ENCODE measurements around the gene VCAN.

VCAN gene

GRCh38 chr5:83467371-83468035 lies 4.0 kb upstream of the VCAN start:
- DNase-seq (ENCODE audit: low read depth in 2 of 3, low spot score in 2 of 3): no peak

- DNase-seq (ENCODE audit: low read depth in 2 of 3, low spot score in 2 of 3): no peak
These were observed 2.5 kb upstream of the VCAN start for GRCh38 chr5:83469075-83469474.

- no peak for DNase-seq (ENCODE audit: low read depth in 2 of 3, low spot score in 2 of 3)
These were observed 779 bp upstream of the VCAN start for GRCh38 chr5:83470526-83471404.

- DNase-seq (ENCODE audit: low read depth in 2 of 3, low spot score in 2 of 3): no peak
These were observed 616 bp downstream of the VCAN start for GRCh38 chr5:83472213-83472507.

GRCh38 chr5:83472508-83473345 lies 1.2 kb downstream of the VCAN start:
- peak in 1 of 3 experiments; percentile 1 for DNase-seq (ENCODE audit: low read depth in 2 of 3, low spot score in 2 of 3)

GRCh38 chr5:83473346-83474160 lies 2.0 kb downstream of the VCAN start:
- DNase-seq (ENCODE audit: low read depth in 2 of 3, low spot score in 2 of 3): peak in 1 of 3 experiments; percentile 51

GRCh38 chr5:83474161-83474796 lies 2.7 kb downstream of the VCAN start:
- DNase-seq (ENCODE audit: low read depth in 2 of 3, low spot score in 2 of 3): peak in 1 of 3 experiments; percentile 5

GRCh38 chr5:83474991-83475390 lies 3.4 kb downstream of the VCAN start:
- DNase-seq (ENCODE audit: low read depth in 2 of 3, low spot score in 2 of 3): no peak

GRCh38 chr5:83475391-83475863 lies 3.9 kb downstream of the VCAN start:
- DNase-seq (ENCODE audit: low read depth in 2 of 3, low spot score in 2 of 3): no peak

DNA sequence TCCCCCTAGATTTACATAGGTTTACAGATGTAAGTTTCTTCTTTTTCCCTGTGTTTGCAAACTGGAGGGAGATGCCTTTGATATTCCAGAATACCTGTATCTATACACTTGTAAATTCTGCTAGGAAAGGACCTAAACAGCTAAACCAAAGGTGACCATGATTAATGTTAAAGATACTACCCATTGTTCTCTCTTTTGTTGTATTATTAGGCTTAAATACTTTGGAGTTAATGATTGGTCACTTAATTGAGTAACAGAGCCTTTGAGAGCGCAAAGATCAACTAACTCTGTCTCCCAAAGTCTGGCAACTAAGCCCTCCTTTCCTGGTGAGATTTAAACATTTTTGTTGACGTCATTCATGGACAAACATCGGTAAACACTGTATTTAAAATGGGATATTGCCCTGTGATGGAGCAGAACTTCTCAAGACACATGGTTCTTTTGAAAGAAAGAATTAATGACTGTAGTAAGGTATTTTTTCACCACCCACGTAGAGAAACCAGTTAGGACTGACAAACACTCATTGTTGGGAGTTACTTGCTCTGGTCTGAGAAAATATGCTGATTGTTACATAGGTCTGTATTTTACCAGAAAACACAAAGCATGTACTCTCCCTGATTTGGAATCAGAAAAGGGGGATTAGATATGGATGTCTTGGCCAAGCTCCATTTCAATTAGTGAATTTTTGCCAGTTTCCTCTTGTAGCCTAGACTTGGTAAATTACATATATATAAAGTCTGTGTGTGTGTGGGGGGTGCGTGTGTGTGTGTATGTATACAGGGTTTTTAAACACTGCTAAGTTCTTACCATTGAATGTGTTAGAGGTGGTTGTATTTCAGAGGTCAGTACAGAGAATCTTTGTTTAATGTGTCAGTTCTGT lies 4.6 kb downstream of the VCAN start:
- no peak for DNase-seq (ENCODE audit: low read depth in 2 of 3, low spot score in 2 of 3)

DNA sequence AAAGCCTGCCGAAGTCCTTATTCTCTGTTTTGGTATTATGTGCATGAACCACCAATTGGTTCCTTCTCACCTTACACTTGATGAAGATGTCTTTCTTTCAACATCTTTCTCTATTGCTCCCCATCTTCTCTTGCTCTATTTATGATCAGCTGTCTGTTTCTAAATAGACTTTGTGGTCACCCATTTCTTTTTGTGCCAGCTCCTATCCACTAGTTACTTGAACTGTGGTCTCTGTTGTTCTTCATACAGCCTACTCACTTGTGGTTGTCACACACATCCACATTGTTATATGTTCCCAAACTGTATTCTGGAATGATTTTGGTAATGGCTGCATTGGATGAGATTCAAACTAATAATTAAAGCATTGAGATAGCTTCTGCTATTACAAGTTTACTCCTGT lies 11.4 kb downstream of the VCAN start:
- no peak for DNase-seq (ENCODE audit: low read depth in 2 of 3, low spot score in 2 of 3)

DNA sequence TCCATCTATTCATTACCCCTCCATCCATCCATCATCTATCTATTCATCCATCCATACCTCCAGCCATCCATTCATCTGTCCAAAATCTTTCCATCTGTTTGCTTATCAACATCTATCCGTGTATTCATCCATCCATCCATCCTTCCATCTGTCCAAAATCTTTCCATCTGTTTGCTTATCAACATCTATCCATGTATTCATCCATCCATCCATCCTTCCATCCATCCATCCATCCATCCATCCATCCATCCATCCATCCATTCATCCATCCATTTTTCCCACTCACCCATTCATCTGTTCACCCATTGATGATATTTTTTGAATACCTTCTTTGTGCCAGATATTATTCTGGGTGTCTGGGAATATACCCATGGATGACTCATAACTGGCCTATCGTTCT lies 12.8 kb downstream of the VCAN start:
- DNase-seq (ENCODE audit: low read depth in 2 of 3, low spot score in 2 of 3): no peak

DNA sequence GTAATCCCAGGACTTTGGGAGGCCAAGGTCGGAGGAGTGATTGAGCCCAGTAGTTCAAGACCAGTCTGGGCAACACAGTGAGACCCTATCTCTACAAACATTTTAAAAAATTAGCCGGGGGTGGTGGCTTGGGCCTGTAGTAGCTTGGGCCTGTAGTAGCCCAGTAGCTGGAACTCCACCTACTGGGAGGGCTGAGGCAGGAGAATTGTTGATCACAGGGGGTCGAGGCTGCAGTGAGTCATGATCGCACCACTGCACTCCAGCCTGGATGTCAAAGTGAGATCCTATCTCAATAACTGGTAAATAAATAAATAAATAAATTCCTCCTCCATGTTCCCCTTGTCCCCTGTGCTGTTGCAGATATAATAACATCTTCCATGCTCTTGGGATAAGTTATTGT lies 14.3 kb downstream of the VCAN start:
- DNase-seq (ENCODE audit: low read depth in 2 of 3, low spot score in 2 of 3): no peak

- DNase-seq (ENCODE audit: low read depth in 2 of 3, low spot score in 2 of 3): no peak
These were observed 15.6 kb downstream of the VCAN start for GRCh38 chr5:83487155-83487554.

DNA sequence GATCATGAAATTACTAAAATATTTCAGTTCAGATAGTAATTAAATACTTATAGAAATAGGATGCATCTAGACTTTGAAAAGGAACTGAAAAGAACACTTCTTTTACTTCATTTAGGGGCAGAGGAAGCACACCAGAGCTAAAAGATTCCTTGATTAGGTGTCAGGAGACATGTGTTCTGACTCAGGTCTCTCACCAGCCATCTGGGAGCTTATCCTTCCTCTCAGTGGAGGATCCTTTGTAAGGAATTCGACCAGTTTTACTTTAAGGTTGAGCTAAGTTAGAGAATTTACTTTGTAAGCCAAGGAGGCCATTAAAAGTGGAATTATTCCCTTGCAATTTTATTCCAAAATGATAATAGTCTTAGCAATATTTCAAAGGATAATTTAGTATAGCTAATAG lies 16.7 kb downstream of the VCAN start:
- DNase-seq (ENCODE audit: low read depth in 2 of 3, low spot score in 2 of 3): no peak

DNA sequence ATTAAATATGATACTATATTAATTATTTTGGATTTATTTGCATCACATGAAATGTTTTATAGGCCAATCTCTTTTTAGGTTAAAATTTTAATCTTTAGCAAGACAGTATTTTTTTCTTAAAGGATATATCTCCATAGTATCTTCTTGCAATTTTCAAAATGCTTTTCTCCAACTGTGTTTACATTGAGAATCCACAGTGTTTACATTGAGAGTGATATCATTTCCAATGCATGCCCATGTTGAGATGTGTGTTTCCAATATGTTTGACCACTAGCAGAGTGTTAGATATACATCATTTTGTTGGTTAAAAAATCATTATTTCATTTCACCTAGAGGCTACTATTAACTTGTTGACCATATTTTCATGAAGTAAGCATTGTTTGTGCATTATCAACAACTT lies 17.3 kb downstream of the VCAN start:
- no peak for DNase-seq (ENCODE audit: low read depth in 2 of 3, low spot score in 2 of 3)

- no peak for DNase-seq (ENCODE audit: low read depth in 2 of 3, low spot score in 2 of 3)
These were observed 18.7 kb downstream of the VCAN start for GRCh38 chr5:83490203-83490602.

DNA sequence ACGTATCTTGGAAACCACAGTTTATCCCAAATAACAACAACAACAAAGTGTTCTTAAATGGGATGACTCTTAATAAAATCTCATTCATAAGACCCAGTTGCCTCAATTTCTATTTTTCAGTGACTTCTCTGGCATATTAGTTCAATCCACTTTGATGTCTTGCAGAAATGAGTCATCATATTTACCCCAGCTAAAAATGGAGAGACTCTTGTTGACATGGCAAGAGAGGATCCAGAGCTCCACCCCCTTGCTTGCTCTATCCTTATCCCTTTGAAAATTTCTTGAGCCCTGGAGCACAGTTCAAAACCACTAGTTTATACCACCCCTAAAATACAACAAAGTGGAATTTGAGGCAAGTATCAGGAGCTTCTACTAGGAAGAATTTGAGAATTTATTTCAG lies 20.8 kb downstream of the VCAN start:
- no peak for DNase-seq (ENCODE audit: low read depth in 2 of 3, low spot score in 2 of 3)

DNA sequence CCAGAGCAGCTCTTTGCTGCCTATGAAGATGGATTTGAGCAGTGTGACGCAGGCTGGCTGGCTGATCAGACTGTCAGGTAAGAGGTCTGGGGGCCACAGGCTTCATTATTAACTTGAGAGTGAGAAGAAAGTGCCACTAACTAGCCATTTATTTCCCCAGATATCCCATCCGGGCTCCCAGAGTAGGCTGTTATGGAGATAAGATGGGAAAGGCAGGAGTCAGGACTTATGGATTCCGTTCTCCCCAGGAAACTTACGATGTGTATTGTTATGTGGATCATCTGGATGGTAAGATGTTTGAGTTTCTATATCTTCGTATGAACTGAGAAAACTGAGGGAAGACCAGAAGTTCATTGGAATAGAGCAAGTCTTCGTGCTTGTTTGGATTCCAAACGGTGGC lies 22.1 kb downstream of the VCAN start:
- DNase-seq (ENCODE audit: low read depth in 2 of 3, low spot score in 2 of 3): no peak

Measured in activated CD8-positive, alpha-beta memory T cell treated with anti-CD3 and anti-CD28 coated beads for 48 hours (primary cell).